HL-60 (cell line): ENCODE measurements around the gene PLAU.

Source experiments
- CTCF ChIP-seq: IDR thresholded peaks from one replicate; pipeline ENCODE4 v1.5.1; 2011; ENCODE audit warnings: low read length, control low read depth, inconsistent platforms; ENCODE audit not compliant: insufficient read depth
- GABPA ChIP-seq: IDR thresholded peaks from 2 replicates; pipeline ENCODE4 v1.6.1; 2012; ENCODE audit warnings: low read depth
- REST ChIP-seq: IDR thresholded peaks from 2 replicates; pipeline ENCODE4 v1.6.1; 2012; ENCODE audit warnings: low read depth; ENCODE audit not compliant: insufficient replicate concordance

GRCh38 chr10:73906524-73907447 lies 4.1 kb upstream of the PLAU start:
- TF ChIP-seq CTCF (no peak), REST (no peak), GABPA (no peak)
